MV-4-11 (cell line): ENCODE data around the gene PYGO1.
A peak's percentile ranks its signal among the peaks of the same experiment; 100 is the strongest.
"Not testable (repeated sequence)": the region's sequence is repeated elsewhere in the genome, so short reads cannot be mapped to it uniquely, and the experiment has no call there.

ENCODE experiments used
- DNase-seq: peaks from one replicate; lab custom pipeline; 2025; lab: John Stamatoyannopoulos, UW

Gene PYGO1

DNA sequence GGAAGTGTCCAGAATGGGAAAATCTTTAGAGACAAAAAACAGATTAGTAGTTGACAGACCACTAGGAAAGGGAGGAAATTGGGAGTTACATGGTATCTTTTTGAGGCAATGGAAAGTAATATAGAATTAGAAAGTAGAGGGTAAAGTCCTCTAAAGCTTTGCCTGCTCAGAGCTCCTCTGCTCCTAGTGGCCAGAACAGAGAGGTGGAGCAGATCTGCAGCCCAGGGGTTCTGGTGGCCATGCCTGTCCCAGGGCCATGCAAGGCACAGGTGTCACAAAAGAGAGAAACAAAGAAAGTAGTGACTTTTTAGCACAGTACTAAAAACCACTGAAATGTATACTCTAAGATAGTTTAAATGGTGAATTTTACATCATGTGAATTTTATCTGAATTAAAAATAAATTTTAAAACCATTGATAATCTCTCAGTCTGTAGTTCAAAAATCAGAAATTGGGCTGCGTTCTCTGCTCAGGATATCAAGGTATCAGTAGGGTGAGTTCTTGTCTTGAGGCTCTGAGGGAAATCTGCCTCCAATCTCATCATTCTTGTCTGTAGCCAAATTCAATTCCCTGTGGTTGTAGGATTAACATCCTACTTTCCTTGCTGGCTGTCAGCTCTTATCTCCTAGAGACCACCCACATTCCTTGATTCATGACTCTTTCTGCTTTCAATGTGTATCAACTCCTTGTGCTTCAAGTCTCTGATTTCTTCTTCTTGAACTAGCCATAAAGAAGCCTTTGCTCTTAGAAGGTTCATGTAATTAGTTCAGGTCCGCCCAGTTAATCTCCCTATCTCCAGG lies 23.6 kb downstream of the PYGO1 start:
- DNase-seq: no peak

DNA sequence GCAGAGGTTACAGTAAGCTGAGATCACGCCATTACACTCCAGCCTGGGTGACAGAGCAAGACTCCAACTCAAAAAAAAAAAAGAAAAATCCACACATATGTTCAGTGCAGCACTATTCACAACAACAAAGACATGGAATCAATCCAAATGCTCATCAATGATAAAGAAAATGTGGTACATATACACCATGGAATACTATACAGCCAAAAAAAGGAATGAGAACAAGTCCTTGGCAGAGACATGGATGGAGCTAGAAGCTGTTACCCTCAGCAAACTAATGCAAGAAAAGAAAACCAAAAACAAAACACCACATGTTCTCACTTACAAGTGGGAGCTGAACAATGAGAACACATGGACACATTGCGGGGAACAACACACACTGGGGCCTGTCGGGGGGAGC lies 25.5 kb downstream of the PYGO1 start:
- no peak for DNase-seq

DNA sequence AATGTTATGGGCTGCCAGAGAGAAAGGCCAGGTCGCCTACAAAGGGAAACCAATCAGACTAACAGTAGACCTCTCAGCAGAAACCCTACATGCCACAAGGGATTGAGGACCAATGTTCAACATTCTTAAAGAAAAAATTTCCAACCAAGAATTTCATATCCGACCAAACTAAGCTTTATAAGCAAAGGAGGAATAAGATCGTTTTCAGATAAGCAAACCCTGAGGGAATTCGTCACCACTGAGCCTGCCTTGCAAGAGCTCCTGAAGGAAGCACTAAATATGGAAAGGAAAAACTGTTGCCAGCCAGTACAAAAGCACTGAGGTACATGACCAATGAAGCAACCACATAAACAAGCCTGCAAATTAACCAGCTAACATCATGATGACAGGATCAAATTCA lies 33.1 kb downstream of the PYGO1 start:
- DNase-seq: no peak

DNA sequence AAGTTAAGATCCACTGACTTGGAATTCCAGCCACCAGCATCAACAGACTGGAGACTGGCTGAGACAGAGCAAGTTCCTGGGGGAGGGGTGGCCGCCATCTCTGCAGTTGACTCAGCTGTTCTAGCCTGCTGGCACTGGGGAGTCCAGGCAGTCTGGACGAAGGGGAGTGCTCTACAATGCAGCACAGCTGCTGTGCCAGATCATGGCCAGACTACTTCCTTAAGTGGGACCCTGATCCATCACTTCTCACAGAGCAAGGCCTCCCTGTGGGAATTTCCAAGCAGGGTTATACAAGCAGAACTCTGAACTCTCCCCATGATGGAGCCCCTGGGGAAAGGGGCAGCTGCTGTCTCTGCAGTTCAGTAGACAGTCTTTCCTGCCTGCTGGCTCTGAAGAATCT lies 35.2 kb downstream of the PYGO1 start:
- DNase-seq: no peak

DNA sequence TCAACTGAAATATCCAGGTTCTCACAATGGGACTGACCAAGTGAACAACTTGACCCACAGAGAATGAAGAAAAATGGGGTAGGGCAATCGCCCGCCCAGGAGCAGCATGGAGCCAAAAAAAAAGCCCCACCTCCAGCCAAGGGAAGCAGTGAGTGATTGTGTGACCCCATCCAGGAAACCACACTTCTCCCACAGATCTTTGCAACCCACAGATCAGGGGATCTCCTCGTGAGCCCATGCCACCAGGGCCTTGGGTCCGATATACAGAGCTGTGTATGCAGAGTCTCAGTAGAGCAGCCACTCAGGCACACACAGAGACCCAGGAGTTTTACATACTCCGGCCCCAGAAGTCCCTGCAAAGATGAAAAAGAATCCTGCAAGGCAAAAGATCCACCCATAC lies 35.7 kb downstream of the PYGO1 start:
- no peak for DNase-seq

DNA sequence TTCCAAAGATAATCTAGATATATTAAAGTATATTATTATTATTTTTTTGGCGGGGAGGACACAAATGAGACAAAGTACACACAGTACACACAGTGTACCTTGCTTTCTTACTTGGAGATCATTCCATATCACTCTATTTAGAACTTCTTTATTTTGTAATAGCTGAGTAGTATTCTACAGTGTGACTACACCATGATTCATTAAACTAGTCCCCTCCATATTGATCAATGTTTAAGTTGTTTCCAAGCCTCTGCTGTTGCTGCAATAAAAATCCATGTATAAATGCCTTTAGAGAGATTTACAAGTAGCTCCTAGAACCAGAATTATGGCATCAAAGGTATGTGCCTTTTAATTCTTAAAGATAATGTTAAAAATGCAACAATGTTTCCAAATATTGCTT lies 38.8 kb downstream of the PYGO1 start:
- no peak for DNase-seq

DNA sequence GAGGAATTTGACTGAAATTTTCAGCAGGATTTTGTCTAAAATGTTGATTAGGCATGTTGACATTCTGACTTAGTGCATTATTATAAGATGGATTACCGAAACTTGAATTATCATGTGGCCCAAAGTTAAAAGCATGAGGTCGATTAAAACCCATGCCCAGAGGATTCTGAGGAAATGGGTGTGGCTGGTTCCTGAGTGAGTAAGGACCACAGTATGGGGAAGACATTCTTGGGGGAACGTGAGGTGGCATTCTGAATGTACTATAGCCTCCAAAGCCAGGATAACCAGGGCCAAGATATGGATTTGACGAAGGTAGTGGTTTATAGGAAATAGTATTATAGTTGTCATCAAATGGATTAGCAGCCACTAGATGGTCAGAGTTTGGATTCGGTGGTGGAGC lies 41.4 kb downstream of the PYGO1 start:
- DNase-seq: no peak

DNA sequence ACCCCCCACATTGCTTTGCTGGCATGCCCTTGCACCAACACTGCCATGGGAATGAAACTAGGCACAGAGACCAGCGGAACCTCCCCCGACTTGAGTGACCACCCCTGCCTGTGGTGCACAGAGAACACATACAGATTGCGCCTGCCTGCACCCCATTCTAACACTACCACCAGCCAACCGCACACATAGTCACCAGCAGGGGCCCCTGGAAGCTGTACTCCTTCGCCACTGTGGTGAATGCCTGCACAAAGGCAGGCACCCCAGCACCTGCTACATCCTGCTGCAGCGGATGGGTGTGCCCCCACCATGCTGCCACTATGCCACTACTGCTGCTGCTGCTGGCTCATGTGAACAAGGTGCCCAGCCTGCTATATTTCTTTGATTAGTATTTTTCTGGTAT lies 52.7 kb downstream of the PYGO1 start:
- no peak for DNase-seq

DNA sequence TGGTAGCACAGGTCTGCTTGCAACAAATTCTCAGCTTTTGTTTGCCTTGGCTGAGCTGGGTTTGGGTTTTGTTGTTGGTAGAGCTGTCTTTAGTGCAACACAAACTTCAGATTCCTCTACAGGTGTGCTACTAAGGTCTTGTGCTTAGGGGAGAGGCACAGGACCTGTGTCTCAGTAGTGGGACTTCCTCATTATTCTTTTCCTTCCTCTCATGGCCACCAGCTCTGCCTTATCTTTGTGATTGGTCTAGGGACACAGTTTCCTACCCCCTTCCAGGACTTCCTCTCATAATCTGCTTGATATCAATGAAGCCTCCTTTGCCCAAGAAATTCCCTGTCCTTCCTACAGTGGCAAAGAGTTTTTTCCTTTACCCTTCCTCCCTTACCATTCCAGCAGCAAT lies 55.2 kb downstream of the PYGO1 start:
- DNase-seq: no peak

DNA sequence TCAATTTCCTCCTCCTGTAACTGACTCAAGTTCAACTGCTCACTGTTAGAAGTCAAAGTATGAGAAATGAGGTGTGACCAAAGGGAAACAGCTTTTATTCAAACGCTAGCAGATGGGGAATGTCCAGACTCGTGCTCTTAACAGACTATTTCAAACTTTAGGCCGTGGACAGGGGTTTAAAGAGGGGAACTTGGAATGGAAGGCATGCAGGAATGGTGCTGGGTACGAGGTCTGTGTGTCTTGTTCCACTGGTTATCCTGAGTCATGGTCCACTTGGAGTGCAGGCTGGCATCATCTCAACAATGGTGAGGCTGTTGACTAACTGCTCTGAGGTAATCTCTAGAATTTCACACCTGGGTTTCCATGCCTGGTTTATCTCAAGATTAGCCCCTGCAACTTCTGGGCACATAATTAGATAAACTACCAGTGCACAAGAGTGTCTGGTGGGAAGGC lies 57.3 kb downstream of the PYGO1 start:
- DNase-seq: no peak

DNA sequence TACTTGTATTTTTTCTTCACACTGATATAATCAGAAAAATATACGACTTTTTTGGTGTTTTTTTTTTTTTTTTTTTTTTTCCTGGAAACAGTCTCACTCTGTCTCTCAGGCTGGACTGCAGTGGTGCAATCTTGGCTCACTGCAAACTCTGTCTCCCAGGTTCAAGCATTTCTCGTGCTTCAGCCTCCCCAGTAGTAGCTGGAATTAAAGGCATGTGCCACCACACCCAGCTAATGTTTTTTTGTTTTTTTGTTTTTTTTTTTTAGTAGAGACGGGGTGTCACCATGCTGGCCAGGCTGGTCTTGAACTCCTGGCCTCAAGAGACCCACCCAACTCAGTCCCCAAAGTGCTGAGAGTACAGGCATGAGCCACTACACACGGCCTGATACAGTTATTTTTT lies 59.3 kb downstream of the PYGO1 start:
- no peak for DNase-seq

DNA sequence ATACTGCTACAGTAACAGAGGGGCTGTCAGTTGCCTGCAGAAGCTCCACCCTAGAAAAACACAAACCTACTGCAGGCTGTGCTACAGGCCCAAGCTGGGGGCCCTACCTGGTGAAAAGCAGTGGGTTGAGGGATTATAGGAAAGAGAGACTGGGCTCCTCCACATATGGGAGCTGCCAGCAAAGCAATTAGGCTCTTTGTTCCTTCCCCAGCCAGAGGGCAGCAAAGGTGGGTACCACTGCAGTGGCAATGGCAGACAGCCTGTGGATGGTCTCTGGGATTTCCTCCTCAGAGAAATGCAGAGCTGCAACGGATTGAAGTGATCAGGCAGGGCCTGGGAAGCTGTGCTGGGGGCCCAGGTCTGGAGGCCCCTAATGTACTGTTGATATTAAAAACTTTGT lies 61.0 kb downstream of the PYGO1 start:
- DNase-seq: no peak

DNA sequence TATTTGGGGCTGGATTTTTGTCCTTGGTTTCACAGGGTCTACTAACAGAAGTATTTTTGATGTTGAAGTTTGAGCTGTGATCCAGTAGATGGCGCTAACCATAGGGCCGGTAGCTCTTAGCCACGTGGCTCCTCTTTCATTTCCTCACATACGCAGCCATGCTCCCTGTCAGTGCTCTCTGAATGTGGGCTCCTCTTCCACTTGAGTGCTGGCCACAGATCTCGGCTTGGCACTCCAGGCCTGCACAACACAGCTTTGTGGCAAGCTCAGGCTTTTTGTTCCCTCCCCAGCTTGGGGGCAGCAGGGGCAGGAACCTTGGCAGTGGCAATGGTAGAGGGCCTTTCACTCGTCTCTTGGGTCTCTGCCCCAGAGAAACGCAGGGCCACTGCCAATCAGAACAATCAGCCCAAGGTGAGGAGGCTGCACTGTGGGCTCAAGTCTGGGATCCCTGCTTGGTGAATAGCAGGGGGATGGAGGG lies 61.5 kb downstream of the PYGO1 start:
- DNase-seq: peak; percentile 77

DNA sequence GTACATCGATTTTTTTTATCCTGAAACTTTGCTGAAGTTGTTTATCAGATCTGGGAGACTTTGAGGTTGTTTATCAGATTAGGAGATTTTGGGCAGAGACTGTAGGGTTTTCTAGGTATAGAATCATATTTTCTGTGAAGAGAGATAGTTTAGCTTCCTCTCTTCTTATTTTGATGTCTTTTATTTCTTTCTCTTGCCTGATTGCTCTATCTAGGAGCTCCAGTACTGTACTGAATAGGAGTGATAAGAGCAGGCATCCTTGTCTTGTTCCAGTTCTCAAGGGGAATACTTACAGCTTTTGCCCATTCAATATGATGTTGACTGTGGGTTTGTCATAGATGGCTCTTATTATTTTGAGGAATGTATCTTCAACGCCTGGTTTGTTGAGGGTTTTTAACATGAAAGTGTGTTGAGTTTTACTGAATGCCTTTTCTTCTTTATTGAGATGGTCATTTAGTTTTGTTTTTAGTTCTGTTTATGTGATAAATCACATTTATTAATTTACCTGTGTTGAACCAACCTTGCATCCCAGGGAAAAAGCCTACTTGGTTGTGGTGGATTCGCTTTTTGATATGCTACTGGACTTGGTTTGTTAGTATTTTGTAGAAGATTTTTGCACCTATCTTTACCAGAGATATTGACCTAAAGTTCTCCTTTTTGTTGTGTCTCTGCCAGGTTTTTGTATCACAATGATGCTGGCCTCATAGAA lies 65.2 kb downstream of the PYGO1 start:
- DNase-seq: no peak

DNA sequence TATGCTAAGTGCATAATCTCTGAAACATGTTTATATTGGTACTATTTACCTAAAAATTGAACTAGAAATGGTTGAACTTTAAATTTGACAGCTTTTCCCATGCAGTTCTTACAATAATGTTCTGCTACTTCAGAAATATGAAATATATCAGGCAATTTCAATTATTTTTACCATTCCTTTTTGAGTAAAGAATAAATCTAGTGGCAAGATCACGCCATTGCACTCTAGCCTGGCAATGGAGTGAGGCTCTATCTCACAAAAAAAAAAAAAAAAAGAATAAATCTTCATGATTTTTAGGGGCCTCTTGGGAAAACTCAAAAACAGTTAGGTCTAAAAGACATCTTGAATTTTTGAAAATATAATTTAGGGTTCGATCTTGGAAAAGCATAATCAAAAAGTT lies 69.5 kb downstream of the PYGO1 start:
- no peak for DNase-seq

DNA sequence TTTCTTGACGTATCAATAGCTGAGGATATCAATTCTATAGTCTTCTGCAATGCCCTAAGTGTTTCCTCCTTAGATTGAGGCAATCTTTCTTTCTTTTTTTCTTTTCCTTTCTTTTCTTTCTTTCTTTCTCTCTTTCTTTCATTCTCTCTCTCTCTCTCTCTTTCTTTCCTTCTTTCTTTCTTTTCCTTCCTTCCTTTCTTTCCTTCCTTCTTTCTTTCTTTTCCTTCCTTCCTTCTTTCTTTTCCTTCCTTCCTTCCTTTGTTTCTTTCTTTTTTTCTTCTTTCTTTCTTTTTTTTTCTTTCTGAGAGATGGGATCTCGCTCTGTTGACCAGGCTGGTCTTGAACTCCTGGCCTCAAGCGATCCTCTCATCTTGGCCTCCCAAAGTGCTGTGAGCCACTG lies 70.1 kb downstream of the PYGO1 start:
- no peak for DNase-seq

DNA sequence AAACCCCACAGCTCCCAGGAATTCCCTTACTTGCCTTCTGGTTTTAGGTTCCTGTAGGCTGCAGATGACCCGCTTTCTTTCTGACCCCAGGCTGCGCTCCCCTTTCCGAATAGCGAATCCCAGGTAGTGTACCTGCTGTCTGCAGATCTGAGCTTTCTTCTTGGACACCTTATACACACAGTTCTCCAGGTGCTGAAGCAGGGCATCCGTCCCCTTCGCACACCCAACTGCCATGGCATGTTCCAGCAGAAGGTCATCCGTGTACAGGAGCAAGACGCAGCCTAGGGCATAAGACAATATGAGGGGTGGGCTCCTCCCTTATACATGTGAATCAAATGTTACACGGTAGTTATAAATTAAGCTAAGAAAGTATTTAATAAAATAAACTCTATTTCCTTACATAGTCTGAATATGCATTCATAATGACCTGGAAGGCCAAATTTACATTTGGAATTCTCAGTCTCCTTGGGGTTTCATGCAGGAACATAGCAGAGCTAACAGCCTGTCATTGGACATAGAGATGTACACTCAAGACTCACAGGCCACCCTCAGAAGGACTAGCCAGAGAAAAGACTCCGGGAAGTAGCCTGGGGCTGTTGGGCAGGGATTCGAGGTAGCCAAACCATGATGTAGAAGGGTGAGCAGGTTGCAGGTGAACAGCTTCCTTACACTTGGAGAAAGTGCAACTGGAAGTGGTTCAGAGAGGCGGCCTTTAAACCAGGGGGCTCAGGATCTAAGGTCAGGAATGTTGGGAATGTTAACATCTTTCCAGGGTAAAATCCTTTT lies 72.0 kb downstream of the PYGO1 start:
- no peak for DNase-seq

DNA sequence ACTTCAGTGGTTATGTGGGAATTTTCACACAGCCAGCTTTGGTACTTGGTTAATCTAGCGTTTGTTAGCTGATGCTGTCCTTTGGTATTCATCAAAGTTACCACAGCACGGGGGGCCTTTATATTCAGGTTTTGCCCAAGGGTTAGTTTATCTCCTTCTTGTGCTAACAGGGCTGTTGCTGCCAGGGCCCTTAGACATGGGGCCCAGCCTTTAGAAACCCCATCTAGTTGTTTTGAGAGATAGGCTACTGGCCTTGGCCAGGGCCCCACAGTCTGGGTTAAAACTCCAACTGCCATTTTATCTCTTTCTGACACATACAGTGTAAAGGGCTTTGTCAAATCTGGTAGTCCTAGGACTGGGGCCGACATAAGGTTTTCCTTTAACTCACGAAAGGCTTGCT lies 72.7 kb downstream of the PYGO1 start:
- DNase-seq: no peak

DNA sequence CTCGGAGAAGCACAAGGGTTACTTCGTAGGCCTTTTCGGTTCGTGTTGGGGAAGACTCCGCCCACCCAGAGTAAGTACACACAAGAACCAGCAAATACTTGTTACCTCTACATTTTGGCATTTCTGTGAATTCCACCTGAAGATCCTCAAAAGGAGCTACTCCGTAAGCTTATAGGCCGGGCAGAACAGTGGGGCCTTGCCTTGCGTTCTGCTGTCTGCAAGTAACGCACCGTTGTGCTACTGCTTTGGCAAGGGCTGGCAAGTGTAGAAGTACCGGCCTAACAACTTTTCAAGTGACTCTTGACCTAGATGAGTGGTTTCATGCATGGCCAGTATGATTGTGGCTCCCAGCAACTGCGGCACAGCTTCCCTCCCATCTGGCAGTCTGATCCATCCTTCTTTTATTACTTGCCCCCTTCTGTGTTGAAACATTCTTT lies 73.7 kb downstream of the PYGO1 start:
- no peak for DNase-seq

DNA sequence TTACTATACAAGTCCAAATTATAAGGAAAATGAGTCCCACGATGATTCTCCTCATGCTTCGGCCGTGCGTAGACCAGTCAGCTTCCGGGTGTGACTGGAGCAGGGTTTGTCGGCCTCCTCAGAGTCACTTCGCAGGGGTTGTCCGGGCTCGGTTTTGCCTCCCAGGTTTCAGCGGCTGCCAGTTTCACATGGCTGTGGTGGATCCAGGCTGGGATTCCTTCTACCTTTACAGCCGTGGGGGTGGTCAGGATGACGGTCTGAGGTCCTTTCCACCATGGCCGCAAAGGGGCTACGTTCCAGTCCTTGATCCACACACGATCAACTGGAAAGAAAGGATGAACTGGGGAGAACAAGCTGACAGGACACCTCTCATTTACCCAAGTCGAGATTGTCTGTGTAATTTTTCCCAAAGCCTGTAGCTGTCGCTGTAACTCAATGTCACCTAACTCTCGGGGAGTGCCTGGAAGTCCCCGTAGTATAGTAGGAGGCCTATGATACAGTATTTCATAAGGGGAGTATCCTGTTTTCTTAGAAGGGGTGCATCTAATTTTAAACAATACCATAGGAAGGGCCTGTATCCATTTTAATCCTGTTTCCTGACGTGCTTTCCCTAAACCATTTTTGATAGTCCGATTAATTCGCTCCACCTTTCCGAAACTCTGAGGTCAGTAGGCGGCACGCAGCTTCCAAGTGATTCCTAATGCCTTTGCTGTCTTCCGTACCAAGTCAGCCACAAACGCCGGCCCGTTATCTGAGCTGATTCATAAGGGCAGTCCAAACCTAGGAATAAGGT lies 74.3 kb downstream of the PYGO1 start:
- not testable (repeated sequence) for DNase-seq

DNA sequence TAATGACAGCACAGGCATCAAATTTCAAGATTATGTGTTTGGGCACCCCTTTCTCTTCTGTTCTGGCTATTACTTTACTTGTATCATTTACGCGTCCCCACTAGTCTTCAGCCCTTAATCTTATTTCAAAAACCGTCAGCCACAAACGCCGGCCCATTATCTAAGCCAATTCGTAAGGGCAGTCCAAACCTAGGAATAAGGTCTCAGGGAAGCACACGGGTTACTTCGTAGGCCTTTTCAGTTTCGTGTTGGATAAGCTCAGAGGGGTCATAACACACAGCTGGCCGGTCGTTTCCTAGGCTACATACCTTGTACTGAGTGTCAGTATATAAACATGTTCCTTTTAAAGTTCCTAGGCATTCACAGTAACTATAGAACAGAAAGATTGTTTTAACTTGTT lies 75.0 kb downstream of the PYGO1 start:
- no peak for DNase-seq

DNA sequence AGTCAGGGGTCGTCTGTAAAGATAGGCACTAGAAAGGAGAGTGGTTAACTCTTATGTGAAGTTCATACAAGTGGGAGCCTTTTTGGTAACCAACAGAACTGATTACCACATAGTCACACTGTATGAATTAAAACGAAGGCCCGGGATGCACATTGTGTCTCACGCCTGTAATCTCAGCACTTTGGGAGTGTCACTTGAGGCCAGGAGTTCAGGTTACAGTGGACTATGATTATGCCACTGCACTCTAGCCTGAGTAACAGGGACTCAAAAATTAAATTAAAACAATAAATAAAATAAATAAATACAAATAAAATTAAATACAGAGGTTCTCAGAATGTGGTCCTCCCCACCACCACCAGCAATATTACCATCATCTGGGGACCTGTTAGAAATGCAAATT lies 80.6 kb downstream of the PYGO1 start:
- DNase-seq: no peak
